A549 (cell line): ENCODE results near the gene JMJD6. TPM values are rescaled to one million over a fixed set of nuclear protein-coding genes. Genes with fewer than 3 reads are reported as not detected.
"Not testable (repeated sequence)": the region's sequence is repeated elsewhere in the genome, so short reads cannot be mapped to it uniquely, and the experiment has no call there.

Source experiments
- ATAC-seq, 2 experiments: fragments of 200-7000 bp in 1 of 2; fragments of >200 bp in 1 of 2; cut with Nextera tagmentation in 1 of 2; cut with Tn5 transposase in 1 of 2; 3 replicates each; pipeline versions ENCODE4 v1.8.0 to v1.9.1; 2018 to 2020; ENCODE audit warnings: mild to moderate bottlenecking in 1 of 2, moderate library complexity in 1 of 2
- CTCF ChIA-PET: fragments of 300-600 bp; sonication (Branson Sonifier 250); formaldehyde crosslinking; extraction: SDS; loops from one replicate; lab custom pipeline; 2021; ENCODE audit warnings: antibody characterized with exemption, inconsistent platforms; lab: Yijun Ruan, JAX
- POLR2A ChIA-PET: fragments of 350-600 bp; formaldehyde crosslinking; extraction: SDS; loops from one replicate; lab custom pipeline; 2021; ENCODE audit warnings: antibody characterized with exemption, inconsistent platforms; lab: Yijun Ruan, JAX
- DNase-seq, 2 experiments: peaks; one replicate each; pipeline versions ENCODE4 v3.0.0 to v3.0.0-alpha.2; 2011 to 2016; ENCODE audit warnings: low read depth in 1 of 2, low spot score in 1 of 2
- FAIRE-seq: peaks from 2 replicates; lab custom pipeline; 2011; peaks lifted over from hg19 to GRCh38; lab: Jason Lieb, UNC
- H3K27ac ChIP-seq, 2 experiments: fragments of >200 bp; sonication (Bioruptor Twin); formaldehyde crosslinking; 3 replicates each; pipeline ENCODE4 v1.5.1; 2016 to 2017
- H3K4me1 ChIP-seq: fragments of >200 bp; sonication (Bioruptor Twin); formaldehyde crosslinking; 3 replicates; pipeline ENCODE4 v1.6.1; 2016
- H3K4me2 ChIP-seq: fragments of >200 bp; sonication (Bioruptor Twin); formaldehyde crosslinking; 3 replicates; pipeline ENCODE4 v1.6.1; 2016
- H3K4me3 ChIP-seq: fragments of >200 bp; sonication (Bioruptor Twin); formaldehyde crosslinking; 3 replicates; pipeline ENCODE4 v1.5.1; 2016
- H3K9me3 ChIP-seq: fragments of >200 bp; sonication (Bioruptor Twin); formaldehyde crosslinking; 3 replicates; pipeline ENCODE4 v1.6.1; 2016
- BHLHE40 ChIP-seq: IDR thresholded peaks from 2 replicates; pipeline ENCODE4 v1.6.1; 2012; ENCODE audit warnings: low read depth, low read length, inconsistent platforms
- CBX2 ChIP-seq: fragments of 200-600 bp; sonication (generic); IDR thresholded peaks from 2 replicates; pipeline ENCODE4 v1.6.1; 2016; ENCODE audit warnings: low read depth, mild to moderate bottlenecking, borderline replicate concordance
- CEBPB ChIP-seq, 2 experiments: fragments of >200 bp in 1 of 2; sonication (Bioruptor Twin) in 1 of 2; formaldehyde crosslinking in 1 of 2; IDR thresholded peaks; 2 replicates each; pipeline ENCODE4 v1.6.1; 2012 to 2016
- CHD2 ChIP-seq: fragments of 150-350 bp; IDR thresholded peaks from 2 replicates; pipeline ENCODE4 v1.6.1; 2014; ENCODE audit warnings: low read length; ENCODE audit not compliant: partially characterized antibody
- CHD4 ChIP-seq: fragments of 200-600 bp; sonication (generic); IDR thresholded peaks from 2 replicates; pipeline ENCODE4 v1.6.1; 2016; ENCODE audit warnings: antibody characterized with exemption, mild to moderate bottlenecking, borderline replicate concordance
- EP300 ChIP-seq, 2 experiments: fragments of >200 bp; sonication (Bioruptor Twin); formaldehyde crosslinking; IDR thresholded peaks; 2 replicates in 1 of 2; 3 replicates in 1 of 2; pipeline ENCODE4 v1.6.1; 2016 to 2017
- HOXA7 ChIP-seq: fragments of 250-450 bp; sonication (Bioruptor Pico); IDR thresholded peaks from 2 replicates; pipeline ENCODE4 v1.5.0; 2020; ENCODE audit warnings: mild to moderate bottlenecking, moderate library complexity
- HOXB5 ChIP-seq: fragments of 250-450 bp; sonication (Bioruptor Pico); IDR thresholded peaks from 2 replicates; pipeline ENCODE4 v1.5.0; 2020; ENCODE audit warnings: mild to moderate bottlenecking, moderate library complexity
- KDM1A ChIP-seq: fragments of 200-600 bp; sonication (generic); IDR thresholded peaks from 2 replicates; pipeline ENCODE4 v1.6.1; 2016; ENCODE audit warnings: low read depth, mild to moderate bottlenecking
- KDM5A ChIP-seq: fragments of 200-600 bp; sonication (generic); IDR thresholded peaks from 2 replicates; pipeline ENCODE4 v1.6.1; 2016; ENCODE audit warnings: antibody characterized with exemption, mild to moderate bottlenecking
- NPAS2 ChIP-seq: fragments of 250-450 bp; sonication (Bioruptor Pico); IDR thresholded peaks from 2 replicates; pipeline ENCODE4 v1.8.0; 2022; ENCODE audit warnings: mild to moderate bottlenecking, moderate library complexity, borderline replicate concordance
- POLR2AphosphoS2 ChIP-seq: conservative IDR thresholded peaks from 2 replicates; pipeline ENCODE4 v1.6.1; 2012; ENCODE audit warnings: low read length, improper control_type of control experiment, inconsistent platforms
- RCOR1 ChIP-seq: fragments of 150-350 bp; IDR thresholded peaks from 2 replicates; pipeline ENCODE4 v1.6.1; 2014; ENCODE audit warnings: antibody characterized with exemption, low read length, low read depth
- RNF2 ChIP-seq: fragments of 200-600 bp; sonication (generic); IDR thresholded peaks from 2 replicates; pipeline ENCODE4 v1.6.1; 2016; ENCODE audit warnings: low read depth, mild to moderate bottlenecking, antibody characterized with exemption, moderate library complexity, borderline replicate concordance
- SREBF2 ChIP-seq: fragments of 450-650 bp; IDR thresholded peaks from 2 replicates; pipeline ENCODE4 v1.6.1; 2014; ENCODE audit warnings: mild to moderate bottlenecking, moderate library complexity
- TFCP2L1 ChIP-seq: fragments of 250-450 bp; sonication (Bioruptor Pico); IDR thresholded peaks from 2 replicates; pipeline ENCODE4 v1.5.0; 2021; ENCODE audit warnings: mild to moderate bottlenecking
- TP53 ChIP-seq: fragments of 250-450 bp; sonication (Bioruptor Pico); IDR thresholded peaks from 2 replicates; pipeline ENCODE4 v1.5.0; 2021; ENCODE audit warnings: mild to moderate bottlenecking, moderate library complexity
- ZFP36 ChIP-seq: fragments of 450-650 bp; IDR thresholded peaks from 2 replicates; pipeline ENCODE4 v1.6.1; 2014; ENCODE audit warnings: borderline replicate concordance; ENCODE audit not compliant: partially characterized antibody
- WGBS: methylation state at CpG from one replicate; pipeline ENCODE4 v1.1.6; 2017; ENCODE audit errors: missing lambda C conversion rate; 5-methylcytosine and 5-hydroxymethylcytosine counted together
- polyA plus RNA-seq, 4 experiments: library from polyadenylated mRNA; depleted of rRNA in 3 of 4; stranded (reverse); fragments of >200 nt; fragmentation: RNase III in 1 of 4; extraction: RNeasy Plus Mini Kit Qiagen cat#74134 plus additional on column Dnase treatment in 1 of 4; gene quantifications; 2 replicates in 3 of 4; 3 replicates in 1 of 4; pipeline ENCODE4 v1.2.3, GENCODE V29; 2011 to 2017
- TF ChIP-seq, protein P1 (sequence below): fragments of >200 bp; sonication (Bioruptor Twin); formaldehyde crosslinking; IDR thresholded peaks from 3 replicates; pipeline ENCODE4 v1.6.1; 2016
- TF ChIP-seq, protein P2 (sequence below): fragments of 150-350 bp; IDR thresholded peaks from 2 replicates; pipeline ENCODE4 v1.6.1; 2014; ENCODE audit warnings: low read depth, mild to moderate bottlenecking, low read length
- TF ChIP-seq, protein P3 (sequence below): fragments of >200 bp; sonication (Bioruptor Twin); formaldehyde crosslinking; IDR thresholded peaks from 3 replicates; pipeline ENCODE4 v1.5.1; 2016
- TF ChIP-seq, protein P4 (sequence below): IDR thresholded peaks from 2 replicates; pipeline ENCODE4 v1.6.1; 2012; ENCODE audit warnings: low read depth, borderline replicate concordance
- TF ChIP-seq, protein P5 (sequence below): fragments of 250-450 bp; sonication (Bioruptor Pico); IDR thresholded peaks from 2 replicates; pipeline ENCODE4 v1.5.0; 2020; ENCODE audit warnings: low read depth, mild to moderate bottlenecking, moderate library complexity

Gene JMJD6
- polyA plus RNA-seq, 2 of the 4 experiments (the other 2 are of a cell fraction): 17.5 to 53.3 TPM

DNA sequence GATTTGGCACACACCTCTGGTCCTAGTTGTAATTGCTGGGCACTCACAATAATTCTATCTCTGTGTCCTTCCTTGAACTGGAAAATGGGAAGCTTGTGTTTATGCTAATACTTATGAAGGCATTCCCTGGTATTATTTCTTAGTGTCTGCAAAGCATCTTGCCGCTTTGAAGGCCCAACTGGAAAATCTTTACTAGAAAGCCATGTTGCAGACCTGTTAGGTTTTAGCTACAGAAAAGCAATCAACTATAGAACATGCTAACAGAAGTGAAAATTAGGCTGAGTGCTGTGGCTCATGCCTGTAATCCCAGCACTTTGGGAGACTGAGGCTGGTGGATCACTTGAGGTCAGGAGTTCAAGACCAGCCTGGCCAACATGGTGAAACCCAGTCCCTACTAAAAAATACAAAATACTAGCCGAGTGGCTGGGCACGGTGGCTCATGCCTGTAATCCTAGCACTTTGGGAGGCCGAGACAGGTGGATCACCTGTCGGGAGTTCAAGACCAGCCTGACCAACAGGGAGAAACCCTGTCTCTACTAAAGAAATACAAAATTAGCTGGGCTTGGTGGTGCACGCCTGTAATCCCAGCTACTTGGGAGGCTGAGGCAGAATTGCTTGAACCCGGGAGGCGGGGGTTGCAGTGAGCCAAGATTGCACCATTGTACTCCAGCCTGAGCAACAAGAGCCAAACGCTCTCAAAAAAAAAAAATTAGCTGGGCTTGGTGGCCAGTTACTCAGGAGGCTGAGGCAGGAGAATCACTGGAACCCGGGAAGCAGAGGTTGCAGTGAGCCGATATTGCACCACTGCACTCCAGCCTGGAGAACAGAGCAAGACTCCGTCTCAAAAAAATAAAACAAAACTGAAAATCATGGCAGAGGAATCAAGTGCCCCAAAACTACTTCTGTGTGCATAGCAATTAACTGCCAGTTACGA is 5.7 kb upstream of the JMJD6 start:
- TF ChIP-seq, protein P1, sequence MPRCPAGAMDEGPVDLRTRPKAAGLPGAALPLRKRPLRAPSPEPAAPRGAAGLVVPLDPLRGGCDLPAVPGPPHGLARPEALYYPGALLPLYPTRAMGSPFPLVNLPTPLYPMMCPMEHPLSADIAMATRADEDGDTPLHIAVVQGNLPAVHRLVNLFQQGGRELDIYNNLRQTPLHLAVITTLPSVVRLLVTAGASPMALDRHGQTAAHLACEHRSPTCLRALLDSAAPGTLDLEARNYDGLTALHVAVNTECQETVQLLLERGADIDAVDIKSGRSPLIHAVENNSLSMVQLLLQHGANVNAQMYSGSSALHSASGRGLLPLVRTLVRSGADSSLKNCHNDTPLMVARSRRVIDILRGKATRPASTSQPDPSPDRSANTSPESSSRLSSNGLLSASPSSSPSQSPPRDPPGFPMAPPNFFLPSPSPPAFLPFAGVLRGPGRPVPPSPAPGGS: 0 out of 3 replicates have a peak, but pooled peaks have one; percentile 12
- TF ChIP-seq POLR2AphosphoS2 (peak; percentile 58; the same call in 1 of the 2 replicates), CEBPB (IDR thresholded peaks at IDR 0.05) (0 out of 4 replicates have a peak, but pooled peaks of 1 of the 2 experiments have one; percentile 6), TP53 (CRISPR knock-in tag) (peak; percentile 70; the same call in 1 of the 2 replicates), HOXB5 (CRISPR knock-in tag) (peak; percentile 32; the same call in 1 of the 2 replicates), TFCP2L1 (peak; percentile 35)
- H3K4me2 ChIP-seq: peak overlapping the region; percentile 86; the same call in 1 of the 3 replicates
- H3K27ac ChIP-seq, FAIRE-seq, ATAC-seq, H3K9me3 ChIP-seq, H3K4me3 ChIP-seq, DNase-seq, POLR2A ChIA-PET: not testable (repeated sequence)
- CTCF ChIA-PET: interaction anchor here (1.3 to 5.3 kb wide), 6 partner anchors 12 to 334 kb away, joined by 3 to 31 read pairs (median 5); no protein-coding TSS in a partner anchor
- H3K4me1 ChIP-seq: peaks cover 35% of the 10 kb centered on the region
- 87% methylated on average over 13 of the region's 13 CpGs for WGBS

DNA sequence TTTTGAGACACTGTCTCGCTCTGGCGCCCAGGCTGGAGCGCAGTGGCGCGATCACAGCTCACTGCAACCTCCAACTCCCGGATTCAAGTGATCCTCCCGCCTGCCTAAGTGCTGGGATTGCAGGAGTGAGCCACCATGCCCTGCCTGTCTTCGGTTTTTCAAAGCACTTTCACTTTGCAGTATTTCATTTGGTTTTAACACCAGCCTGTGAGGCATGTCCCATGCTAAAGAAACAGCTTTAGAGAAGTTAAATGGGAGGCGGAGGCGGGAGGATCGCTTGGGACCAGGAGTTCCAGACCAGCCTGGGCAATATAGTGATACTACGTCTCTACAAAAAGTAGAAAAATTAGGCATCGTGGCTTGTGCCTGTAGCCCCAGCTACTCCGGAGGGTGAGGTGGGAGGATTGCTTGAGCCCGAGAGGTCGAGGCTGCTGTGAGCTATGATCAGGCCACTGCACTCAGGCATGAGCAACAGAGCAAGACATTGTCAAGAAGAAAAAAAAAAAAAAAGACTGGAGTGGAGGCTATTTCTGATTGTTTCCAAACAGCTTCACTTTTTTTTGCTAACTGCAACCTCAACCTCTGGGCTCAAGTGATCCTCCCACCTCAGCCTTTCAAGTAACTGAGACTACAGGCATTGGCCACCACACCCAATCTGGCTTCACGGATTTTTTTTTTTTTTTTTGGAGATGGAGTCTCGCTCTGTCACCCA is 1.5 kb upstream of the JMJD6 start:
- ChIA-PET POLR2A (interaction anchor here (0.7 to 3.8 kb wide), 5 partner anchors 9 to 186 kb away, joined by 5 to 12 read pairs (median 8); partner anchors contain the start of genes MFSD11, MXRA7 and SRSF2), CTCF (interaction anchor here (0.6 to 9.2 kb wide), 22 partner anchors 8 to 360 kb away, joined by 3 to 161 read pairs (median 3); partner anchors contain the start of genes MFSD11, MGAT5B and MXRA7)
- DNase-seq: no peak
- no peak for FAIRE-seq
- ATAC-seq: no peak
- TF ChIP-seq RCOR1: no peak
- no peak for TF ChIP-seq KDM5A
- TF ChIP-seq, protein P2, sequence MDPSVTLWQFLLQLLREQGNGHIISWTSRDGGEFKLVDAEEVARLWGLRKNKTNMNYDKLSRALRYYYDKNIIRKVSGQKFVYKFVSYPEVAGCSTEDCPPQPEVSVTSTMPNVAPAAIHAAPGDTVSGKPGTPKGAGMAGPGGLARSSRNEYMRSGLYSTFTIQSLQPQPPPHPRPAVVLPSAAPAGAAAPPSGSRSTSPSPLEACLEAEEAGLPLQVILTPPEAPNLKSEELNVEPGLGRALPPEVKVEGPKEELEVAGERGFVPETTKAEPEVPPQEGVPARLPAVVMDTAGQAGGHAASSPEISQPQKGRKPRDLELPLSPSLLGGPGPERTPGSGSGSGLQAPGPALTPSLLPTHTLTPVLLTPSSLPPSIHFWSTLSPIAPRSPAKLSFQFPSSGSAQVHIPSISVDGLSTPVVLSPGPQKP: no peak
- TF ChIP-seq, protein P3, sequence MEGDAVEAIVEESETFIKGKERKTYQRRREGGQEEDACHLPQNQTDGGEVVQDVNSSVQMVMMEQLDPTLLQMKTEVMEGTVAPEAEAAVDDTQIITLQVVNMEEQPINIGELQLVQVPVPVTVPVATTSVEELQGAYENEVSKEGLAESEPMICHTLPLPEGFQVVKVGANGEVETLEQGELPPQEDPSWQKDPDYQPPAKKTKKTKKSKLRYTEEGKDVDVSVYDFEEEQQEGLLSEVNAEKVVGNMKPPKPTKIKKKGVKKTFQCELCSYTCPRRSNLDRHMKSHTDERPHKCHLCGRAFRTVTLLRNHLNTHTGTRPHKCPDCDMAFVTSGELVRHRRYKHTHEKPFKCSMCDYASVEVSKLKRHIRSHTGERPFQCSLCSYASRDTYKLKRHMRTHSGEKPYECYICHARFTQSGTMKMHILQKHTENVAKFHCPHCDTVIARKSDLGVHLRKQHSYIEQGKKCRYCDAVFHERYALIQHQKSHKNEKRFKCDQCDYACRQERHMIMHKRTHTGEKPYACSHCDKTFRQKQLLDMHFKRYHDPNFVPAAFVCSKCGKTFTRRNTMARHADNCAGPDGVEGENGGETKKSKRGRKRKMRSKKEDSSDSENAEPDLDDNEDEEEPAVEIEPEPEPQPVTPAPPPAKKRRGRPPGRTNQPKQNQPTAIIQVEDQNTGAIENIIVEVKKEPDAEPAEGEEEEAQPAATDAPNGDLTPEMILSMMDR: no peak
- TF ChIP-seq, protein P4, sequence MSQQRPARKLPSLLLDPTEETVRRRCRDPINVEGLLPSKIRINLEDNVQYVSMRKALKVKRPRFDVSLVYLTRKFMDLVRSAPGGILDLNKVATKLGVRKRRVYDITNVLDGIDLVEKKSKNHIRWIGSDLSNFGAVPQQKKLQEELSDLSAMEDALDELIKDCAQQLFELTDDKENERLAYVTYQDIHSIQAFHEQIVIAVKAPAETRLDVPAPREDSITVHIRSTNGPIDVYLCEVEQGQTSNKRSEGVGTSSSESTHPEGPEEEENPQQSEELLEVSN: no peak
- no peak for TF ChIP-seq CHD4
- TF ChIP-seq TFCP2L1: no peak
- no peak for TF ChIP-seq CHD2
- no peak for TF ChIP-seq SREBF2
- no peak for TF ChIP-seq HOXA7 (CRISPR knock-in tag)
- no peak for TF ChIP-seq KDM1A
- no peak for TF ChIP-seq EP300 (IDR thresholded peaks at IDR 0.05)
- TF ChIP-seq, protein P5, sequence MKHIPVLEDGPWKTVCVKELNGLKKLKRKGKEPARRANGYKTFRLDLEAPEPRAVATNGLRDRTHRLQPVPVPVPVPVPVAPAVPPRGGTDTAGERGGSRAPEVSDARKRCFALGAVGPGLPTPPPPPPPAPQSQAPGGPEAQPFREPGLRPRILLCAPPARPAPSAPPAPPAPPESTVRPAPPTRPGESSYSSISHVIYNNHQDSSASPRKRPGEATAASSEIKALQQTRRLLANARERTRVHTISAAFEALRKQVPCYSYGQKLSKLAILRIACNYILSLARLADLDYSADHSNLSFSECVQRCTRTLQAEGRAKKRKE (CRISPR knock-in tag): no peak
- no peak for TF ChIP-seq ZFP36
- no peak for TF ChIP-seq CBX2
- TF ChIP-seq RNF2: no peak
- no peak for TF ChIP-seq NPAS2 (CRISPR knock-in tag)
- no peak for TF ChIP-seq BHLHE40
- 75% methylated on average over 18 of the region's 18 CpGs for WGBS
- peaks cover 24% of the 10 kb centered on the region for H3K4me1 ChIP-seq
- peak overlapping the region; percentile 83 for H3K4me2 ChIP-seq
- no peaks in the 10 kb centered on the region for H3K9me3 ChIP-seq
- H3K27ac ChIP-seq: peak overlapping the region; percentile 93 to 99; a peak in 4 of 6 replicates
- peak overlapping the region; percentile 97 for H3K4me3 ChIP-seq
